HepG2 (cell line): ENCODE data around the gene SSH3. TPM values are rescaled to one million over a fixed set of nuclear protein-coding genes. Genes with fewer than 3 reads are reported as not detected.

Experiments used
- ARID5B ChIP-seq: IDR thresholded peaks from 2 replicates; pipeline ENCODE4 v1.4.0; 2020; ENCODE audit warnings: mild to moderate bottlenecking, missing genetic modification reagents
- CHCHD3 ChIP-seq: sonication (generic); formaldehyde crosslinking; IDR thresholded peaks from 2 replicates; pipeline ENCODE4 v1.8.0; 2022; ENCODE audit warnings: mild to moderate bottlenecking, missing genetic modification reagents, moderate library complexity
- HCFC1 ChIP-seq: fragments of 150-350 bp; IDR thresholded peaks from 2 replicates; pipeline ENCODE4 v1.6.1; 2014; ENCODE audit warnings: low read depth, low read length
- MBD4 ChIP-seq: IDR thresholded peaks from 2 replicates; pipeline ENCODE4 v1.6.1; 2012; ENCODE audit warnings: low read length, inconsistent platforms, borderline replicate concordance
- NFRKB ChIP-seq: fragments of 450-650 bp; IDR thresholded peaks from 2 replicates; pipeline ENCODE4 v1.6.1; 2017
- REST ChIP-seq, 2 experiments: IDR thresholded peaks; 2 replicates each; pipeline ENCODE4 v1.6.1; 2011 to 2012; ENCODE audit warnings: low read length in 2 of 2, borderline replicate concordance in 1 of 2, low read depth in 1 of 2, mild to moderate bottlenecking in 1 of 2, moderate library complexity in 1 of 2
- RFXAP ChIP-seq: sonication (generic); formaldehyde crosslinking; IDR thresholded peaks from 2 replicates; pipeline ENCODE4 v1.4.0; 2020; ENCODE audit warnings: missing genetic modification reagents, borderline replicate concordance
- ZBTB10 ChIP-seq: sonication (generic); formaldehyde crosslinking; IDR thresholded peaks from 2 replicates; pipeline ENCODE4 v1.4.0; 2020; ENCODE audit warnings: missing genetic modification reagents, borderline replicate concordance
- ZNF101 ChIP-seq: sonication (generic); formaldehyde crosslinking; IDR thresholded peaks from 2 replicates; pipeline ENCODE4 v1.4.0; 2020; ENCODE audit warnings: mild to moderate bottlenecking, low read depth, missing genetic modification reagents, borderline replicate concordance
- ZNF567 ChIP-seq: sonication (generic); formaldehyde crosslinking; IDR thresholded peaks from 2 replicates; pipeline ENCODE4 v1.8.1; 2023; ENCODE audit warnings: mild to moderate bottlenecking, missing genetic modification reagents, borderline replicate concordance
- ZNF589 ChIP-seq: sonication (generic); formaldehyde crosslinking; conservative IDR thresholded peaks from 2 replicates; pipeline ENCODE4 v1.8.0; 2022; ENCODE audit warnings: mild to moderate bottlenecking, moderate library complexity, missing genetic modification reagents
- ZNF703 ChIP-seq: sonication (generic); formaldehyde crosslinking; IDR thresholded peaks from 2 replicates; pipeline ENCODE4 v1.5.1; 2020; ENCODE audit warnings: missing genetic modification reagents, mild to moderate bottlenecking, moderate library complexity, borderline replicate concordance
- polyA plus RNA-seq, 8 experiments: library from polyadenylated mRNA; depleted of rRNA in 3 of 8; stranded (reverse) in 7 of 8; unstranded in 1 of 8; fragments of >200 nt; fragmentation: Illumina TruSeq in 4 of 8; extraction: Trizol in 4 of 8; gene quantifications; 2 replicates each; pipeline versions ENCODE4 v1.2.1 to v1.2.3, GENCODE V29; 2011 to 2016; ENCODE audit warnings: low read depth in 4 of 8, missing spikeins in 1 of 8, mixed read lengths in 1 of 8; ENCODE audit not compliant: insufficient read depth in 1 of 8
- total RNA-seq, 5 experiments: library from RNA; depleted of rRNA; stranded (reverse); fragments of >200 nt; fragmentation: Illumina TruSeq; extraction: Trizol; gene quantifications; 2 replicates each; pipeline ENCODE4 v1.2.3, GENCODE V29; 2016; ENCODE audit warnings: low read depth in 1 of 5

Gene SSH3
- total and polyA plus RNA-seq, 2 of the 13 experiments (the other 11 are each of a cell fraction or from before 2014, with no cell fraction given) = 12.4 to 18.8 TPM

DNA sequence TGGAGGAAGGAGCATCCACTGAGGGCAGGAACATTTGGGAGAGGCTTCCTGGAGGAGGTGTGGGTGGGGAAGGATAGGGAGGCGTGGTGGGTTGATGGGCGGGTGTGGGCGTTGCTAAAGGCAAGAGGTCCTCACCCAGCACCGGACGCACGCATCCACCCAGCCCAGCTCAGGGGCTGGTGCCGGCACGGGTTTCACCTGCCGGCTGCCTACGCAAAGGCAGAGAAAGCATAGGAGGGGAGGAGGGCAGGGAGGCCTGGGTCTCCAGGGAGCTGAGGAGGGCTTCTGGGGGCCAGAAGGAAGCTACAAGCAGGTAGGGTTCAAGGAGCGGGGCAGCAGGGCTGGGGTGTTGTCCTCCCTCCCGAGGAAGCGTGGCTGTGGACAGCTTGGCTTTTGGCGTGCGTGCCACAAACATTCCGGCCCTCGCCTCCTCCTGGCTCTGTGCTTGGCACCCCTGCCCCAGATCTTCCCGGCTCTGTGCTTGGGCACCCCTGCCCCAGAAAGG, 7.8 kb downstream of the SSH3 start (continued):
- no peak for TF ChIP-seq REST (IDR thresholded peaks at IDR 0.05; ENCODE audit: borderline replicate concordance in 1 of 2, low read depth in 1 of 2, low read length in 2 of 2)
- no peak for TF ChIP-seq NFRKB
- no peak for TF ChIP-seq ZNF703 (CRISPR knock-in tag)
- TF ChIP-seq ZNF567 (CRISPR knock-in tag) = no peak
- TF ChIP-seq MBD4 = no peak
- no peak for TF ChIP-seq ZNF101
- TF ChIP-seq ARID5B (CRISPR knock-in tag) = no peak
- no peak for TF ChIP-seq ZNF589 (CRISPR knock-in tag)
- TF ChIP-seq CHCHD3 (CRISPR knock-in tag) = no peak
- TF ChIP-seq ZBTB10 = no peak
- no peak for TF ChIP-seq RFXAP
- TF ChIP-seq HCFC1 = no peak
